HL-60 (cell line): ENCODE measurements around the gene HIGD2A.

Experiments
- CTCF ChIP-seq: IDR thresholded peaks from one replicate; pipeline ENCODE4 v1.5.1; 2011; ENCODE audit warnings: low read length, control low read depth, inconsistent platforms; ENCODE audit not compliant: insufficient read depth
- GABPA ChIP-seq: IDR thresholded peaks from 2 replicates; pipeline ENCODE4 v1.6.1; 2012; ENCODE audit warnings: low read depth
- POLR2AphosphoS5 ChIP-seq: IDR thresholded peaks from 2 replicates; pipeline ENCODE4 v1.6.1; 2012; ENCODE audit warnings: low read depth
- REST ChIP-seq: IDR thresholded peaks from 2 replicates; pipeline ENCODE4 v1.6.1; 2012; ENCODE audit warnings: low read depth; ENCODE audit not compliant: insufficient replicate concordance

GRCh38 chr5:176425138-176425537 is 36.6 kb downstream of the HIGD2A start:
- TF ChIP-seq CTCF = no peak
- TF ChIP-seq REST = no peak
- no peak for TF ChIP-seq POLR2AphosphoS5
- no peak for TF ChIP-seq GABPA
